Small intestine (tissue), 7 donors: ENCODE measurements around the gene PTGES. TPM values are rescaled to one million over a fixed set of nuclear protein-coding genes. Genes with fewer than 3 reads are reported as not detected.

Experiments used
- DNase-seq, 2 donors: peaks; one replicate each; pipeline versions ENCODE4 v3.0.0 to v3.0.0-alpha.2; 2013
- FAIRE-seq: peaks from 2 replicates; lab custom pipeline; 2012; peaks lifted over from hg19 to GRCh38; lab: Jason Lieb, UNC
- H3K27ac ChIP-seq, 3 donors: one replicate each; pipeline ENCODE4 v1.5.1; 2013; ENCODE audit warnings: low read length in 2 of 3, mild to moderate bottlenecking in 2 of 3, control low read depth in 1 of 3, inconsistent platforms in 1 of 3, low read depth in 1 of 3, moderate library complexity in 1 of 3
- H3K27me3 ChIP-seq, 3 donors: one replicate each; pipeline ENCODE4 v1.6.1; 2013; ENCODE audit warnings: low read length in 3 of 3, inconsistent platforms in 1 of 3; ENCODE audit not compliant: control insufficient read depth in 3 of 3, insufficient read depth in 3 of 3
- H3K36me3 ChIP-seq, 3 donors: one replicate each; pipeline ENCODE4 v1.6.1; 2013; ENCODE audit warnings: low read length in 3 of 3, inconsistent platforms in 1 of 3, low read depth in 1 of 3, mild to moderate bottlenecking in 1 of 3, moderate library complexity in 1 of 3; ENCODE audit not compliant: control insufficient read depth in 3 of 3, insufficient read depth in 2 of 3
- H3K4me1 ChIP-seq, 3 donors: one replicate each; pipeline ENCODE4 v1.6.1; 2013; ENCODE audit warnings: low read length in 2 of 3, inconsistent platforms in 1 of 3, low read depth in 1 of 3, mild to moderate bottlenecking in 1 of 3, moderate library complexity in 1 of 3; ENCODE audit not compliant: control insufficient read depth in 3 of 3, insufficient read depth in 2 of 3
- H3K4me3 ChIP-seq, 3 donors: one replicate each; pipeline ENCODE4 v1.5.1; 2013; ENCODE audit warnings: low read length in 3 of 3, control low read depth in 1 of 3, inconsistent platforms in 1 of 3, low read depth in 1 of 3, mild to moderate bottlenecking in 1 of 3, moderate library complexity in 1 of 3
- H3K9me3 ChIP-seq, 2 donors: one replicate each; pipeline ENCODE4 v1.6.1; 2013; ENCODE audit warnings: low read depth in 1 of 2, low read length in 1 of 2; ENCODE audit not compliant: control insufficient read depth in 2 of 2, insufficient read depth in 1 of 2
- WGBS, 3 donors: extraction: QIAGEN DNeasy Blood & Tissue Kit; methylation state at CpG; one replicate each; pipeline ENCODE4 v1.1.7; 2013; 5-methylcytosine and 5-hydroxymethylcytosine counted together
- polyA plus RNA-seq, 4 donors: library from polyadenylated mRNA; stranded (reverse) in 3 of 4; unstranded in 1 of 4; fragments of 200-250 nt in 3 of 4; fragments of 120-200 nt in 1 of 4; gene quantifications; one replicate each; pipeline versions ENCODE4 v1.2.1 to v1.2.3, GENCODE V29; 2013
- donor health status: healthy with polysubstance abuse.
- donor health status: control.
- donor health status: control.
- donor health status: Bipolar disorder and iron deficiency.
- donor health status: healthy.

PTGES gene
- polyA plus RNA-seq, 4 donors: 1.6 to 8.4 (median 6.1) TPM; not detected in 1

GRCh38 chr9:129713402-129713679, 39.5 kb downstream of the PTGES start:
- no peak for FAIRE-seq
- no peaks in the 10 kb centered on the region for H3K4me1 ChIP-seq
- H3K4me3 ChIP-seq: no peak overlapping the region
- no peaks in the 10 kb centered on the region for H3K36me3 ChIP-seq
- H3K27me3 ChIP-seq: peaks cover 0 to 16% (median 2%) of the 10 kb centered on the region in 3 donors
- WGBS, 3 donors: 78 to 91% (median 87%) methylated on average over 9 to 10 of the region's 10 CpGs
- H3K9me3 ChIP-seq: no peaks in the 10 kb centered on the region
- DNase-seq: no peak
- no peak overlapping the region for H3K27ac ChIP-seq

- peaks cover 0 to 16% (median 2%) of the 10 kb centered on the region in 3 donors for H3K27me3 ChIP-seq
- FAIRE-seq: no peak
- no peaks in the 10 kb centered on the region for H3K4me1 ChIP-seq
- H3K9me3 ChIP-seq: no peaks in the 10 kb centered on the region
- peak overlapping the region in 1 of 3 donors; percentile 14 for H3K27ac ChIP-seq
- H3K36me3 ChIP-seq: no peaks in the 10 kb centered on the region
- no peak overlapping the region for H3K4me3 ChIP-seq
- no peak for DNase-seq
- 52 to 61% (median 60%) methylated on average over 26 of the region's 26 CpGs for WGBS, 3 donors
These were observed 40.0 kb downstream of the PTGES start for GRCh38 chr9:129712634-129713401.

GRCh38 chr9:129710169-129710453, 42.7 kb downstream of the PTGES start:
- H3K36me3 ChIP-seq: no peaks in the 10 kb centered on the region
- H3K27me3 ChIP-seq: peaks cover 0 to 14% (median 2%) of the 10 kb centered on the region in 3 donors
- H3K27ac ChIP-seq: no peak overlapping the region
- no peaks in the 10 kb centered on the region for H3K9me3 ChIP-seq
- DNase-seq: no peak
- FAIRE-seq: no peak
- H3K4me1 ChIP-seq: no peaks in the 10 kb centered on the region
- no peak overlapping the region for H3K4me3 ChIP-seq
- WGBS, 3 donors: 80 to 92% (median 87%) methylated on average over 3 of the region's 3 CpGs

- WGBS, 3 donors: 83 to 90% (median 86%) methylated on average over 17 of the region's 17 CpGs
- Histone ChIP-seq H3K27me3 (peaks cover 0 to 12% (median 2%) of the 10 kb centered on the region in 3 donors), H3K9me3 (no peaks in the 10 kb centered on the region), H3K27ac (no peak overlapping the region), H3K4me3 (no peak overlapping the region), H3K4me1 (no peaks in the 10 kb centered on the region), H3K36me3 (no peaks in the 10 kb centered on the region)
- no peak for FAIRE-seq
- DNase-seq: no peak
These were observed 43.2 kb downstream of the PTGES start for GRCh38 chr9:129709438-129710168.

GRCh38 chr9:129708793-129709192, 44.0 kb downstream of the PTGES start:
- Histone ChIP-seq H3K27ac (no peak overlapping the region), H3K27me3 (peaks cover 0 to 12% (median 2%) of the 10 kb centered on the region in 3 donors), H3K4me3 (no peak overlapping the region), H3K9me3 (no peaks in the 10 kb centered on the region), H3K36me3 (no peaks in the 10 kb centered on the region), H3K4me1 (no peaks in the 10 kb centered on the region)
- DNase-seq (no peak), FAIRE-seq (no peak)
- WGBS, 3 donors: 81 to 86% (median 86%) methylated on average over 6 of the region's 6 CpGs

GRCh38 chr9:129704807-129705206, 48.0 kb downstream of the PTGES start:
- no peak overlapping the region for H3K27ac ChIP-seq
- H3K27me3 ChIP-seq: peaks cover 0 to 6% (median 0%) of the 10 kb centered on the region in 3 donors
- FAIRE-seq (no peak), DNase-seq (no peak)
- 46 to 71% (median 47%) methylated on average over 8 of the region's 8 CpGs for WGBS, 3 donors
- no peak overlapping the region for H3K4me3 ChIP-seq
- H3K36me3 ChIP-seq: no peaks in the 10 kb centered on the region
- no peaks in the 10 kb centered on the region for H3K9me3 ChIP-seq
- H3K4me1 ChIP-seq: peaks cover 0 to 13% (median 0%) of the 10 kb centered on the region in 3 donors

- no peak for DNase-seq
- H3K9me3 ChIP-seq: no peaks in the 10 kb centered on the region
- H3K36me3 ChIP-seq: no peaks in the 10 kb centered on the region
- peaks cover 0 to 13% (median 0%) of the 10 kb centered on the region in 3 donors for H3K4me1 ChIP-seq
- 52 to 72% (median 65%) methylated on average over 17 of the region's 17 CpGs for WGBS, 3 donors
- H3K27me3 ChIP-seq: peaks cover 0 to 12% (median 0%) of the 10 kb centered on the region in 3 donors
- no peak for FAIRE-seq
- H3K27ac ChIP-seq: no peak overlapping the region
- no peak overlapping the region for H3K4me3 ChIP-seq
These were observed 49.0 kb downstream of the PTGES start for GRCh38 chr9:129703667-129704355.
